K562 (cell line): ENCODE results near the gene TXNDC8. TPM values are rescaled to one million over a fixed set of nuclear protein-coding genes. Genes with fewer than 3 reads are reported as not detected.
A peak's percentile ranks its signal among the peaks of the same experiment; 100 is the strongest.

Experiments used
- ATAC-seq: fragments of 200-7000 bp; cut with Tn5 transposase; 3 replicates; pipeline ENCODE4 v1.9.1; 2020; ENCODE audit warnings: moderate library complexity
- BruUV-seq: library from RNA; stranded (reverse); fragments of 400-500 nt; replicated peaks from 2 replicates; lab custom pipeline; 2021; lab: Mats Ljungman, UMichigan
- CTCF ChIA-PET: fragments of 300-600 bp; formaldehyde crosslinking; extraction: SDS; loops from one replicate; lab custom pipeline; 2021; ENCODE audit warnings: low intra/inter-chr PET ratio; lab: Yijun Ruan, JAX
- POLR2A ChIA-PET: fragments of 300-600, 350-650 bp; sonication (Branson Sonifier 250); formaldehyde crosslinking; extraction: SDS; loops from one replicate; lab custom pipeline; 2021; ENCODE audit warnings: antibody characterized with exemption, inconsistent platforms; lab: Yijun Ruan, JAX
- DNase-seq, 4 experiments: peaks; one replicate each; pipeline versions ENCODE4 v3.0.0 to v3.0.0-alpha.2; 2011 to 2018; ENCODE audit warnings: low spot score in 3 of 4, mixed read lengths in 3 of 4; ENCODE audit errors: extremely low read depth in 1 of 4
- FAIRE-seq: peaks from 2 replicates; lab custom pipeline; 2011; peaks lifted over from hg19 to GRCh38; lab: Jason Lieb, UNC
- H2AFZ ChIP-seq: 2 replicates; pipeline ENCODE4 v1.6.0; 2011; ENCODE audit warnings: low read depth, low read length, control low read depth, inconsistent platforms
- H3K27ac ChIP-seq: fragments of 200-600 bp; 3 replicates; pipeline ENCODE4 v1.8.0; 2011; ENCODE audit warnings: low read depth, mild to moderate bottlenecking, control low read depth, inconsistent platforms, low read length, moderate library complexity, mixed read lengths; ENCODE audit errors: extremely low read depth
- H3K27me3 ChIP-seq, 2 experiments: fragments of 300-600 bp in 1 of 2; 2 replicates in 1 of 2; 3 replicates in 1 of 2; pipeline versions ENCODE4 v1.6.0 to v1.8.0; 2011; ENCODE audit warnings: inconsistent platforms in 2 of 2, low read length in 2 of 2, mild to moderate bottlenecking in 1 of 2, mixed read lengths in 1 of 2, moderate library complexity in 1 of 2; ENCODE audit not compliant: control insufficient read depth in 2 of 2, insufficient read depth in 2 of 2
- H3K36me3 ChIP-seq: fragments of 300-600 bp; 3 replicates; pipeline ENCODE4 v1.8.0; 2011; ENCODE audit warnings: mild to moderate bottlenecking, low read length, inconsistent platforms; ENCODE audit not compliant: control insufficient read depth, insufficient read depth
- H3K4me1 ChIP-seq, 2 experiments: fragments of 200-600 bp in 1 of 2; replicated peaks in 1 of 2; 2 replicates in 1 of 2; 3 replicates in 1 of 2; pipeline versions ENCODE4 v1.5.1 to v1.8.0; 2011; ENCODE audit warnings: inconsistent platforms in 2 of 2, low read length in 2 of 2, mild to moderate bottlenecking in 1 of 2, mixed read lengths in 1 of 2, moderate library complexity in 1 of 2; ENCODE audit not compliant: control insufficient read depth in 2 of 2, insufficient read depth in 2 of 2
- H3K4me2 ChIP-seq: 2 replicates; pipeline ENCODE4 v1.6.1; 2011; ENCODE audit warnings: low read length, control low read depth, inconsistent platforms, mixed read lengths; ENCODE audit not compliant: insufficient read depth
- H3K4me3 ChIP-seq: fragments of 200-600 bp; sonication (generic), shearing (Covaris generic); 2 replicates; pipeline ENCODE4 v1.5.1; 2016; ENCODE audit warnings: control low read depth, inconsistent platforms
- H3K79me2 ChIP-seq: fragments of 200-600 bp; 3 replicates; pipeline ENCODE4 v1.8.0; 2011; ENCODE audit warnings: low read length, inconsistent platforms; ENCODE audit not compliant: control insufficient read depth, insufficient read depth
- H3K9ac ChIP-seq, 2 experiments: 2 replicates each; pipeline versions ENCODE4 v1.6.0 to v1.6.1; 2011; ENCODE audit warnings: low read depth in 2 of 2, low read length in 2 of 2, control low read depth in 1 of 2, inconsistent platforms in 1 of 2, mild to moderate bottlenecking in 1 of 2, mixed read lengths in 1 of 2; ENCODE audit not compliant: insufficient read depth in 1 of 2
- H3K9me1 ChIP-seq: one replicate; pipeline ENCODE4 v1.6.0; 2011; ENCODE audit warnings: inconsistent platforms, mild to moderate bottlenecking, low read length, moderate library complexity; ENCODE audit not compliant: control insufficient read depth, insufficient read depth
- H3K9me3 ChIP-seq: replicated peaks from 2 replicates; pipeline ENCODE4 v1.5.1; 2011; ENCODE audit warnings: low read depth, low read length, inconsistent platforms; ENCODE audit not compliant: control insufficient read depth, insufficient read depth
- H4K20me1 ChIP-seq: replicated peaks from 2 replicates; pipeline ENCODE4 v1.6.1; 2011; ENCODE audit warnings: low read length, inconsistent platforms, mixed read lengths; ENCODE audit not compliant: control insufficient read depth, insufficient read depth
- BCLAF1 ChIP-seq, 2 experiments: fragments of 450-650 bp in 1 of 2; IDR thresholded peaks; 2 replicates each; pipeline ENCODE4 v1.6.1; 2011 to 2017; ENCODE audit warnings: low read depth in 2 of 2, antibody characterized with exemption in 1 of 2, borderline replicate concordance in 1 of 2, low read length in 1 of 2, mild to moderate bottlenecking in 1 of 2, mixed read lengths in 1 of 2; ENCODE audit not compliant: control insufficient read depth in 1 of 2
- CEBPB ChIP-seq: fragments of 450-650 bp; IDR thresholded peaks from 2 replicates; pipeline ENCODE4 v1.6.1; 2016; ENCODE audit warnings: missing genetic modification characterization, missing compliant biosample characterization
- CEBPG ChIP-seq, 3 experiments: fragments of 200-800 bp in 1 of 3; sonication (Bioruptor generic) in 1 of 3; sonication (generic) in 1 of 3; formaldehyde crosslinking in 1 of 3; IDR thresholded peaks in 2 of 3; conservative IDR thresholded peaks in 1 of 3; 2 replicates each; pipeline versions ENCODE4 v1.6.1 to v1.8.0; 2016 to 2022; ENCODE audit warnings: missing compliant biosample characterization in 2 of 3, missing genetic modification characterization in 2 of 3, mild to moderate bottlenecking in 1 of 3, missing genetic modification reagents in 1 of 3
- CHD2 ChIP-seq: IDR thresholded peaks from 2 replicates; pipeline ENCODE4 v1.6.1; 2011; ENCODE audit warnings: low read depth, low read length
- ETV5 ChIP-seq: sonication (generic); formaldehyde crosslinking; IDR thresholded peaks from 2 replicates; pipeline ENCODE4 v1.4.0; 2020; ENCODE audit warnings: low read depth, mild to moderate bottlenecking, missing genetic modification reagents
- FOXJ2 ChIP-seq: fragments of 200-800 bp; sonication (Bioruptor generic); IDR thresholded peaks from 2 replicates; pipeline ENCODE4 v1.6.1; 2016; ENCODE audit warnings: missing genetic modification characterization, missing compliant biosample characterization
- HDAC2 ChIP-seq: fragments of 450-650 bp; IDR thresholded peaks from 2 replicates; pipeline ENCODE4 v1.6.1; 2016; ENCODE audit warnings: mild to moderate bottlenecking
- MYC ChIP-seq, 2 experiments: fragments of 250-450 bp in 1 of 2; sonication (Bioruptor Pico) in 1 of 2; IDR thresholded peaks; 2 replicates each; pipeline versions ENCODE4 v1.5.1 to v1.6.1; 2012 to 2021; ENCODE audit warnings: low read depth in 2 of 2, borderline replicate concordance in 1 of 2, improper control_type of control experiment in 1 of 2, low read length in 1 of 2, mild to moderate bottlenecking in 1 of 2, moderate library complexity in 1 of 2
- SIRT6 ChIP-seq: IDR thresholded peaks from one replicate; pipeline ENCODE4 v1.6.1; 2012; ENCODE audit warnings: low read depth, mild to moderate bottlenecking, control low read depth, inconsistent platforms, low read length, moderate library complexity
- TAF7 ChIP-seq: fragments of 450-650 bp; IDR thresholded peaks from 2 replicates; pipeline ENCODE4 v1.6.1; 2016; ENCODE audit warnings: missing genetic modification characterization, missing compliant biosample characterization
- U2AF1 ChIP-seq: fragments of 200-400 bp; formaldehyde crosslinking; optimal IDR thresholded peaks from 2 replicates; pipeline ENCODE3; 2017; ENCODE audit warnings: mild to moderate bottlenecking, low read depth, low read length, moderate library complexity
- ZNF224 ChIP-seq: sonication (generic); formaldehyde crosslinking; IDR thresholded peaks from 2 replicates; pipeline ENCODE4 v1.8.0; 2022; ENCODE audit warnings: mild to moderate bottlenecking, missing genetic modification reagents
- ZNF766 ChIP-seq: fragments of 200-800 bp; sonication (Bioruptor generic); conservative IDR thresholded peaks from 2 replicates; pipeline ENCODE4 v1.6.1; 2016; ENCODE audit warnings: missing genetic modification characterization, missing compliant biosample characterization
- WGBS: fragments of 100-300 bp; shearing (Covaris generic); methylation state at CpG from one replicate; pipeline ENCODE4 v1.1.6; 2016; ENCODE audit warnings: low coverage, mixed read lengths; ENCODE audit not compliant: insufficient coverage; ENCODE audit errors: missing lambda C conversion rate; 5-methylcytosine and 5-hydroxymethylcytosine counted together
- in situ Hi-C: fragments of 300-500 bp; cut with MboI; formaldehyde crosslinking; loops from 4 replicates; pipeline ENCODE4 v1.15.0; 2018; ENCODE audit warnings: inconsistent platforms, mixed read lengths
- intact Hi-C: fragments of 100-400 bp; cut with micrococcal nuclease; formaldehyde crosslinking; loops from 2 replicates; pipeline ENCODE4 v1.14.2; 2022
- polyA plus RNA-seq, 8 experiments: library from polyadenylated mRNA; depleted of rRNA in 4 of 8; stranded (reverse) in 5 of 8; unstranded in 3 of 8; fragments of >200 nt; fragmentation: Nextera tagmentation in 2 of 8; fragmentation: Illumina TruSeq in 1 of 8; extraction: Ambion mirVana in 2 of 8; extraction: Trizol in 1 of 8; gene quantifications; 2 replicates each; pipeline versions ENCODE4 v1.2.1 to v1.2.3, GENCODE V29; 2011 to 2014; ENCODE audit warnings: inconsistent platforms in 1 of 8, missing spikeins in 1 of 8
- total RNA-seq, 7 experiments: library from RNA; depleted of rRNA in 6 of 7; stranded (reverse); fragments of >200 nt in 6 of 7; fragmentation: Illumina TruSeq in 2 of 7; extraction: Trizol in 2 of 7; gene quantifications; 2 replicates each; pipeline versions ENCODE4 v1.2.1 to v1.2.3, GENCODE V29; 2011 to 2021; ENCODE audit warnings: low replicate concordance in 1 of 7

The TXNDC8 gene
- total and polyA plus RNA-seq, 9 of the 15 experiments (the other 6 are each of a cell fraction or from before 2014, with no cell fraction given) = not detected

DNA sequence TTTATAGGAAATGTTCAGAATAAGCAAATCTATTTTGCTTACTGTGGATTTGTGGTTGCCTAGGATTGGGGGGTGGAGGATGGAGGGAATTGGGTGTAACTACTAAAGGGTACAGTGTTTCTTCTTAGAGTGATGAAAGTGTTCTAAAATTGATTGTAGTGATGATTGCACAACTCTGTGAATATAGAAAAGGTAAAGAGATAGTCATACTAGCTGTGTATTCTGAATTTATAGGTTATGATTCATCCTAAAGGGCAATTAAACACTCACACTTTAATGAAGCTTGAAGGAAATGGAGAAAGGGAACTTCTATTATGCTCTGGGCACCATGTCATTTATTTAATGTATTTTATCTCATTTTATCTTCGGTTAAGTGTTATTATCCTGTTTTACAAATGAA, 9.9 kb downstream of the TXNDC8 start:
- no peak overlapping the region for H3K9ac ChIP-seq
- no peak for ATAC-seq
- FAIRE-seq = no peak
- ChIA-PET CTCF (no interaction called here), POLR2A (no interaction called here)
- no peaks in the 10 kb centered on the region for H3K9me1 ChIP-seq
- H3K4me1 ChIP-seq = no peaks in the 10 kb centered on the region
- H3K79me2 ChIP-seq = no peaks in the 10 kb centered on the region
- no peak overlapping the region for H2AFZ ChIP-seq
- intact Hi-C loops (no loop called here), in situ Hi-C loops (no loop called here)
- no peak overlapping the region for H3K27ac ChIP-seq
- TF ChIP-seq CEBPB (tag) (0 out of 2 replicates have a peak, but pooled peaks have one; percentile 22), SIRT6 (no peak), ZNF766 (CRISPR knock-in tag) (no peak), CEBPG (CRISPR knock-in tag; IDR thresholded peaks at IDR 0.05) (no peak), CEBPG (tag; conservative IDR thresholded peaks at IDR 0.05 in 1 of 2, IDR thresholded peaks at IDR 0.05 in 1 of 2) (peak in 1 of 2 experiments; percentile 38; a peak in 2 of 4 replicates), HDAC2 (no peak), CHD2 (no peak)
- 0% methylated on average over 1 of the region's 1 CpG for WGBS
- H3K36me3 ChIP-seq = no peaks in the 10 kb centered on the region
- no TSS peak for BruUV-seq
- H3K27me3 ChIP-seq = peaks cover 0 to 3% of the 10 kb centered on the region in 2 experiments; a peak in 1 of 5 replicates
- no peak for DNase-seq
- H3K4me3 ChIP-seq = no peak overlapping the region
- H3K4me2 ChIP-seq = no peak overlapping the region
- H3K9me3 ChIP-seq = no peaks in the 10 kb centered on the region
- H4K20me1 ChIP-seq = no peaks in the 10 kb centered on the region

DNA sequence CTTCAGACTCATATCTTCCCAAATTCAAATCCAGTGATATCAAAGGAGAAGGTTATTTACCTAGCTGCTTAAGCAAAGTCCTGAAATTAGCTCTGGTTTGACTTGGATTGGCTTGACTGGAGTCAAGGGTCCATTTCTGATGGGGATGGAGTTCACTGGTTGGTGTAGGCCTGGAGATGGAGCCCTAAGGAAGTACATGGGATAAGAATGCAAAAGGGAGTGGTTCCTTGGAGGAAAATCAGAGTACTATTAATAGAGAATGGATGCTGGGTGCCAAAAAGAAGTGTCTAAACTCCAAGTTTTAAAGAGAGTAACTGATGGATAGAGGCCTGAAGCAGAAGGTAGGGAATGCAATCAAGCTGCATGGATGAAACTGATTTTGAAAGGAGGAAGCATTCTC, 13.8 kb downstream of the TXNDC8 start:
- ATAC-seq = no peak
- Histone ChIP-seq H3K4me3 (no peak overlapping the region), H3K9me3 (no peaks in the 10 kb centered on the region), H3K27ac (no peak overlapping the region), H2AFZ (no peak overlapping the region), H3K79me2 (no peaks in the 10 kb centered on the region), H4K20me1 (no peaks in the 10 kb centered on the region), H3K4me2 (no peak overlapping the region), H3K9ac (no peak overlapping the region), H3K27me3 (no peaks in the 10 kb centered on the region), H3K9me1 (no peaks in the 10 kb centered on the region), H3K36me3 (no peaks in the 10 kb centered on the region), H3K4me1 (no peaks in the 10 kb centered on the region)
- intact Hi-C loops = no loop called here
- no peak for DNase-seq
- BruUV-seq = no TSS peak
- ChIA-PET POLR2A (interaction anchor here (0.6 to 0.8 kb wide), 3 partner anchors 17 to 121 kb away, joined by 3 read pairs; no protein-coding TSS in a partner anchor), CTCF (no interaction called here)
- in situ Hi-C loops = no loop called here
- FAIRE-seq = no peak
- TF ChIP-seq ZNF224 (CRISPR knock-in tag) (no peak), U2AF1 (no peak), ETV5 (CRISPR knock-in tag) (no peak), MYC (IDR thresholded peaks at IDR 0.05; ENCODE audit: low read depth, low read length) (no peak), MYC (CRISPR knock-in tag; IDR thresholded peaks at IDR 0.05; ENCODE audit: borderline replicate concordance, low read depth) (no peak), TAF7 (tag) (no peak), FOXJ2 (tag) (no peak), BCLAF1 (IDR thresholded peaks at IDR 0.05; ENCODE audit: borderline replicate concordance in 1 of 2, control insufficient read depth in 1 of 2, low read depth in 2 of 2, low read length in 1 of 2) (no peak)
